Neuron (in vitro differentiated cells): Measurements from ENCODE around the gene STXBP3.
"Not testable (repeated sequence)": the region's sequence is repeated elsewhere in the genome, so short reads cannot be mapped to it uniquely, and the experiment has no call there.

Source experiments
- H2AFZ ChIP-seq: one replicate; pipeline ENCODE4 v1.6.1; 2013; ENCODE audit warnings: low read depth, mild to moderate bottlenecking, inconsistent platforms, low read length, moderate library complexity
- H3K27me3 ChIP-seq: one replicate; pipeline ENCODE4 v1.6.1; 2013; ENCODE audit warnings: low read length; ENCODE audit not compliant: insufficient read depth
- H3K36me3 ChIP-seq: one replicate; pipeline ENCODE4 v1.6.1; 2013; ENCODE audit warnings: low read length; ENCODE audit not compliant: insufficient read depth
- H3K4me1 ChIP-seq: one replicate; pipeline ENCODE4 v1.6.1; 2013; ENCODE audit warnings: low read length; ENCODE audit not compliant: insufficient read depth
- H3K4me3 ChIP-seq: 2 replicates; pipeline ENCODE4 v1.5.1; 2013; ENCODE audit warnings: mild to moderate bottlenecking, low read length, moderate library complexity
- H3K9me3 ChIP-seq: one replicate; pipeline ENCODE4 v1.6.1; 2013; ENCODE audit warnings: low read length

STXBP3 gene

DNA sequence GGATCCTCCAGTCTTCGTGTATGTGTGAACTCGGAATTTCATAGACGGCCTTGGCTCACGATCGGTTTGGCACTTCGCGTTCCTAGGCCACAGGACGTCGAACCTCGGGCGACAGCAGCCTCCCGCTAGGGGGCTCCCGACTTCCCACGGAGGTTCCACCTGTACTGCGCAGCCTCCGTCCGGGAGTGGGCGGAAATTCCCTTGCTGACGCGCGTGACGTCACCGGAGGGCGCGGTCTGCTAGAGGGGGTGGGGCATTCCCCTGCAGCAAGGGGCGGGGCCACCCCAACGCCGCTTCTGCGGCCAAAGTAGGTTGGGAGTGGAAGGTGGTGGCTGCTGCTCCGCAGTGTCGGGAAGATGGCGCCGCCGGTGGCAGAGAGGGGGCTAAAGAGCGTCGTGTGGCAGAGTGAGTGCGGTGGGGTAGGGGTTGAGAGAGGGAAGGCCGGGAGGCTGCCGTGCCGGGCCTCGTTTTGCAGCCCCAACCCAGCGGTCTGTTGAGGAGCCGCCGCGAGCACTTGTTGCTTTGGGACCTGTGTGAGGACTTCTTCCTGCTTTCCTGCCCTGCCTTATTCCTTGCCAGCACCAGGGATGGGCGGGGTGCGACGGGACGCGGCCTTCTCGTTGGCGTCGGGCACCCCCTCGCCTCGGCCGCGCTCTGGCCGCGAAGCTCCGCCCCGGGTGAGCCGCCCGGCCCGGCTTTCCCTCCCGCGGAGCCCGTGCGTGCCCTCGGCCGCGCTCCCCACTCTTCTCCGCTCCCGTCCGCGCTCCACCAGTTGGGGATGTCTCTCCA, at the start of gene STXBP3:
Gene STXBP3 (plus strand): TSS at position 293 of the 789 bp plus-strand sequence. CDS start 64 bp downstream, at position 357.
- Histone ChIP-seq H2AFZ (peak within 1 kb of the TSS; percentile 68), H3K4me3 (peak within 1 kb of the TSS; percentile 84), H3K9me3 (no peaks in the 10 kb centered on the region), H3K27me3 (peaks cover 6% of the 10 kb centered on the region), H3K4me1 (peaks cover 7% of the 10 kb centered on the region), H3K36me3 (peaks cover 3% of the 10 kb centered on the region)

- Histone ChIP-seq H3K36me3 (peaks cover 70% of the 10 kb centered on the region), H3K9me3 (no peaks in the 10 kb centered on the region), H3K4me3 (no peak overlapping the region), H3K27me3 (no peaks in the 10 kb centered on the region), H3K4me1 (peaks cover 7% of the 10 kb centered on the region), H2AFZ (no peak overlapping the region)
Measured at GRCh38 chr1:108699375-108700332, 46.8 kb upstream of the STXBP3 start.

GRCh38 chr1:108701176-108701849, 45.2 kb upstream of the STXBP3 start:
- Histone ChIP-seq H3K27me3 (no peaks in the 10 kb centered on the region), H3K4me1 (no peaks in the 10 kb centered on the region), H2AFZ (no peak overlapping the region), H3K4me3 (no peak overlapping the region), H3K9me3 (no peaks in the 10 kb centered on the region), H3K36me3 (peaks cover 58% of the 10 kb centered on the region)

- not testable (repeated sequence) for H3K4me3 ChIP-seq, H3K27me3 ChIP-seq, H2AFZ ChIP-seq, H3K4me1 ChIP-seq, H3K9me3 ChIP-seq
- H3K36me3 ChIP-seq: peaks cover 50% of the 10 kb centered on the region
Measured at GRCh38 chr1:108702109-108702508, 44.4 kb upstream of the STXBP3 start.

- peaks cover 31% of the 10 kb centered on the region for H3K36me3 ChIP-seq
- no peak overlapping the region for H3K4me3 ChIP-seq
- no peak overlapping the region for H2AFZ ChIP-seq
- H3K27me3 ChIP-seq: no peaks in the 10 kb centered on the region
- H3K9me3 ChIP-seq: no peaks in the 10 kb centered on the region
- no peaks in the 10 kb centered on the region for H3K4me1 ChIP-seq
Measured at GRCh38 chr1:108703939-108704338, 42.5 kb upstream of the STXBP3 start.

- H3K9me3 ChIP-seq: no peaks in the 10 kb centered on the region
- H3K36me3 ChIP-seq: peaks cover 26% of the 10 kb centered on the region
- no peak overlapping the region for H2AFZ ChIP-seq
- no peaks in the 10 kb centered on the region for H3K27me3 ChIP-seq
- no peak overlapping the region for H3K4me3 ChIP-seq
- H3K4me1 ChIP-seq: no peaks in the 10 kb centered on the region
Measured at GRCh38 chr1:108704496-108704895, 42.0 kb upstream of the STXBP3 start.

GRCh38 chr1:108706643-108707042, 39.8 kb upstream of the STXBP3 start:
- H3K4me1 ChIP-seq: no peaks in the 10 kb centered on the region
- H3K27me3 ChIP-seq: no peaks in the 10 kb centered on the region
- H3K4me3 ChIP-seq: no peak overlapping the region
- H2AFZ ChIP-seq: no peak overlapping the region
- no peaks in the 10 kb centered on the region for H3K9me3 ChIP-seq
- H3K36me3 ChIP-seq: peaks cover 5% of the 10 kb centered on the region

DNA sequence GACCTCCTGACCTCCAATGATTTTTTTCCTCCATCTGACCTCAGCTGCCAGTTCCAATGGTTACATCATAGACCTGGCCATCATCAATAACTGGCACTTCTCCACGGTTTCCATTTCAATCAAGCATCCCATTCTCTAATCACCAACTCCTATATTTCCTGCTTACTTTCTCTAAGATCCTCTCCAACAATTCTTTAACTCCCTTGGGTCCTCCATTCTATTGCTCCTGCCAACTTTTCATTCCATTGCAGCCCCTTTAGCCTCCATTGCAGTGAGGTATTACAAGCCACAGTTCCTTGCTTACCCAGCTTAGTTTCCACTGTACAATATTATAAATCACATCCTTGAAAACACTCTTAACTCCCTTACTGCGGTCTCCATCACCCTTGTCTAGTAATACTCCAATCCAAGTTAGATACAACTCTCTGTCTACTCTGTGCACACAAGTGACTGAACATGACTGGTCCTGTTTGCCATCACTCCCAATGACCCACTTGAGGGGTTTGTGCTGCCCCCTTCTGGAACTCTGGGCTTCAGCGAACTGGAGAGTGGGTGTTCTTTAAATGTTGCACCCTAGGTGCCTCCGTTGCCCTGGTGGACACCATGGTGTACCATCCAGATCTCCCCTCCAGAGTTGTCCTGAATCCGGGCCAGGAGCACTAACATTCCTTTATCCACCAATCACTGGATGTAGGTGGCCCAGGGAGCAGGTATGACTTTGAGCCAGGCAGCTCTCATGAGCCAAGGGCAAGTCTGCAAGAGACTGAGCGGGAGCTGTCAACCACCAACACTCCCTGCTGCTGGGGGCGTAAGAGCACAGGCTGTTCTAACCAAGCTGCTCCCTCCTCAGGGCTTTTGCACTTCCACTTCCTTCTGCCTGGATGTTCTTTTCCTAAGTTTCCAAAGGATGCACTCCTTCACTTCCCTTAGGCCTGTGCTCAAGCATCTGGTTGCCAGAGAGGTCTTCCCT, 37.5 kb upstream of the STXBP3 start:
- H2AFZ ChIP-seq: no peak overlapping the region
- no peaks in the 10 kb centered on the region for H3K9me3 ChIP-seq
- H3K4me1 ChIP-seq: no peaks in the 10 kb centered on the region
- H3K36me3 ChIP-seq: no peaks in the 10 kb centered on the region
- H3K27me3 ChIP-seq: no peaks in the 10 kb centered on the region
- H3K4me3 ChIP-seq: no peak overlapping the region

- Histone ChIP-seq H3K36me3 (no peaks in the 10 kb centered on the region), H3K4me1 (peaks cover 21% of the 10 kb centered on the region), H3K9me3 (no peaks in the 10 kb centered on the region), H3K27me3 (no peaks in the 10 kb centered on the region), H2AFZ (no peak within 1 kb of the TSS), H3K4me3 (no peak within 1 kb of the TSS)
Measured at GRCh38 chr1:108712606-108713150, 33.8 kb upstream of the STXBP3 start, which contains the start of gene FNDC7. Gene FNDC7 (plus strand): TSS chr1:108712908. CDS start chr1:108712934, 26 bp downstream.

GRCh38 chr1:108715932-108716331, 30.5 kb upstream of the STXBP3 start:
- H3K4me1 ChIP-seq: peaks cover 33% of the 10 kb centered on the region
- no peaks in the 10 kb centered on the region for H3K27me3 ChIP-seq
- peak overlapping the region; percentile 56 for H2AFZ ChIP-seq
- no peaks in the 10 kb centered on the region for H3K9me3 ChIP-seq
- no peaks in the 10 kb centered on the region for H3K36me3 ChIP-seq
- peak overlapping the region; percentile 33 for H3K4me3 ChIP-seq

DNA sequence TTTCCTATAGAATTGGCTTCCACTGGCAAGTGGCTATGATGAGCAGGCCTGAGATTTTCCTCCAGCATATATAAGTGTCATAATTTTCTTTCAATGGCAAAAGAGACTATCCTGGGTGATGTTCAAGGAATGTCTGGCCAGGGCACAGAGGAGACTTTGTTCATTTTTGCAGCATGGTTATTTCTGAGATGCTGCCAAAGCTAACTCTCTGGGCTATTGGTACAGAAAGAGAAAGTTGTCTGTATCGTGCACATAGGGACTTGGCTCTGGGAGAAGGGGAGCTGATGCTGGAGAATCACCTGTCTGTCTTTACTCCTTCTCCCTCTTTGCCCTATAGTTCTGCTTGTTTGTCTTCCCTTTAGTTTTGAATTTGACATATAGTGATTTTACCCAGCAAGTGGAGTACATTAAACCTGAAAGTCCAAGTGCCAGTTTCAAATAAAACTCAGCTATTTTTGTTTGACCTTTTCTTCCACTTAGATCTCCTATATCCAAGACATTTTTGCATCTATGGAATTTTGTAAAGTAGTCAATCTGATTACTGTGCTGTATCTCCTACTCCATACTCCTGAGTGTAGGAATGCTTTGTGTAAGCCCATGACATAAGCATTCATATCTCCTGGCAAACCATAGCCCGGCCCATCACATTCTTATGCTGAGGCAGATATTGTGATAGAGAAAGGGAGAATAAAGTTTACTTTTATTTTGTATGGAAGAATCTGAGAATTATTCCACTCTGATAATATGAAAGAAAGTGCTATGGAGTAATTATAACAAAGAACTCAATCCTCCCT, 29.8 kb upstream of the STXBP3 start:
- Histone ChIP-seq H3K4me1 (peaks cover 33% of the 10 kb centered on the region), H3K36me3 (no peaks in the 10 kb centered on the region), H3K27me3 (no peaks in the 10 kb centered on the region)

More for the DNA sequence above, 29.8 kb upstream of the STXBP3 start:
- Histone ChIP-seq H2AFZ (peak overlapping the region; percentile 56), H3K4me3 (peak overlapping the region; percentile 33), H3K9me3 (no peaks in the 10 kb centered on the region)
